ENCODE measurements around the gene STX12.

DNA sequence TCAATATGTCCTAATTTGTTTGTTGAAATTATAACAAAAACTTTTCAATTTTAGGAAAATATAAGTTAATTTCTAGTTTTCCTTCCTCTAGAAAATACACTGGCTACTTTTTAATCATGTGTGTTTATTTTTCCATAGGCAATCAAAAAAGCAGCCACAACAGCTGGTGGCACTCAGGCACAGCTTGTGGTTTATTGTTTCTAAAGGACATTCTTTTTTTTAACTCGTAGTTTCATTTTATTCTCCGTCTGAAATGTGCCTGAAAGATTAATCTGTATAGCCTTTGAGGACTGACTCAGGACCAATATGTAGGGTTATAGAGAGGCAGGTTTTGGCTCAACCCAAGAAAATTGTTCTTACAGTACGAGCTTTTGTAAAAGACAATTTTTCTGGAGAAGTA is 20.7 kb upstream of the STX12 start:
- TF ChIP-seq, protein P1, sequence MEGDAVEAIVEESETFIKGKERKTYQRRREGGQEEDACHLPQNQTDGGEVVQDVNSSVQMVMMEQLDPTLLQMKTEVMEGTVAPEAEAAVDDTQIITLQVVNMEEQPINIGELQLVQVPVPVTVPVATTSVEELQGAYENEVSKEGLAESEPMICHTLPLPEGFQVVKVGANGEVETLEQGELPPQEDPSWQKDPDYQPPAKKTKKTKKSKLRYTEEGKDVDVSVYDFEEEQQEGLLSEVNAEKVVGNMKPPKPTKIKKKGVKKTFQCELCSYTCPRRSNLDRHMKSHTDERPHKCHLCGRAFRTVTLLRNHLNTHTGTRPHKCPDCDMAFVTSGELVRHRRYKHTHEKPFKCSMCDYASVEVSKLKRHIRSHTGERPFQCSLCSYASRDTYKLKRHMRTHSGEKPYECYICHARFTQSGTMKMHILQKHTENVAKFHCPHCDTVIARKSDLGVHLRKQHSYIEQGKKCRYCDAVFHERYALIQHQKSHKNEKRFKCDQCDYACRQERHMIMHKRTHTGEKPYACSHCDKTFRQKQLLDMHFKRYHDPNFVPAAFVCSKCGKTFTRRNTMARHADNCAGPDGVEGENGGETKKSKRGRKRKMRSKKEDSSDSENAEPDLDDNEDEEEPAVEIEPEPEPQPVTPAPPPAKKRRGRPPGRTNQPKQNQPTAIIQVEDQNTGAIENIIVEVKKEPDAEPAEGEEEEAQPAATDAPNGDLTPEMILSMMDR (IDR thresholded peaks at IDR 0.05) = no peak
- TF ChIP-seq POLR2A (IDR thresholded peaks at IDR 0.05) = no peak

Data from body of pancreas (tissue), 4 donors.